Measurements from ENCODE around the gene CD59.
A peak's percentile ranks its signal among the peaks of the same experiment; 100 is the strongest.

CD59 gene

GRCh38 chr11:33665350-33666106 lies 70.7 kb downstream of the CD59 start:
- DNase-seq = no peak

GRCh38 chr11:33664827-33665226 lies 71.4 kb downstream of the CD59 start:
- DNase-seq = no peak

GRCh38 chr11:33664166-33664565 lies 72.1 kb downstream of the CD59 start:
- DNase-seq = no peak

GRCh38 chr11:33663121-33663520 lies 73.1 kb downstream of the CD59 start:
- no peak for DNase-seq

GRCh38 chr11:33661526-33661925 lies 74.7 kb downstream of the CD59 start:
- peak; percentile 84 for DNase-seq

GRCh38 chr11:33660962-33661361 lies 75.3 kb downstream of the CD59 start:
- no peak for DNase-seq

GRCh38 chr11:33659370-33660139 lies 76.7 kb downstream of the CD59 start:
- DNase-seq = no peak

GRCh38 chr11:33658195-33658900 lies 77.9 kb downstream of the CD59 start:
- DNase-seq = no peak

- DNase-seq = peak; percentile 47
Observed at GRCh38 chr11:33657757-33658156, 78.5 kb downstream of the CD59 start.

GRCh38 chr11:33656768-33657167 lies 79.5 kb downstream of the CD59 start:
- no peak for DNase-seq

GRCh38 chr11:33655842-33656600 lies 80.2 kb downstream of the CD59 start:
- no peak for DNase-seq

GRCh38 chr11:33654594-33654993 lies 81.6 kb downstream of the CD59 start:
- no peak for DNase-seq
